NCI-H2227 (cell line): ENCODE data around the gene SLC35F4.
"Not testable (repeated sequence)": the region's sequence is repeated elsewhere in the genome, so short reads cannot be mapped to it uniquely, and the experiment has no call there.

Source experiments
- DNase-seq: peaks from one replicate; lab custom pipeline; 2025; ENCODE audit not compliant: unreplicated experiment; lab: John Stamatoyannopoulos, UW

Gene SLC35F4

GRCh38 chr14:57811998-57812546 lies 53.8 kb downstream of the SLC35F4 start:
- no peak for DNase-seq

- DNase-seq: no peak
Observed at GRCh38 chr14:57809808-57810207, 56.1 kb downstream of the SLC35F4 start.

GRCh38 chr14:57797160-57797559 lies 68.7 kb downstream of the SLC35F4 start:
- DNase-seq: no peak

DNA sequence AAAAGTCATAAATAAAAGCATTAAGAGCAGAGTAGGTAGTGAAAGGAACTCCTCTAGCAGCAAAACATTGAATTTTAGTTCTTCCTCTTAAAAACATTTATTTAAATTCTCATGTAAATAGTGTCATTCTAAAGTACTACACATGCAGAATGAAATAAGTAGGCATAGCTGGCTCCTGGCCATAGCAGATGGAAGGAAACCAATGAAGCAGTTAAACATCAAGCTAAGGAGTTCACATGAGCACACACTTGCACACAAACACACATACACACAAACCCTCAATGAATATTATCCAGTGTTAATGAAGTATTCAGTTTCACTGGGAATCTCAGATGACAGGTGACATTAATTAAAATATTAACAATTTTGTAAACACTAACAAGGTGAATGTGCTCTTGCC lies 69.3 kb downstream of the SLC35F4 start:
- DNase-seq: no peak

GRCh38 chr14:57785058-57785457 lies 80.8 kb downstream of the SLC35F4 start:
- no peak for DNase-seq

GRCh38 chr14:57771801-57772200 lies 94.1 kb downstream of the SLC35F4 start:
- no peak for DNase-seq

GRCh38 chr14:57769863-57770523 lies 95.9 kb downstream of the SLC35F4 start:
- no peak for DNase-seq

GRCh38 chr14:57761800-57762199 lies 104.1 kb downstream of the SLC35F4 start:
- DNase-seq: no peak

GRCh38 chr14:57760896-57761295 lies 105.0 kb downstream of the SLC35F4 start:
- no peak for DNase-seq

DNA sequence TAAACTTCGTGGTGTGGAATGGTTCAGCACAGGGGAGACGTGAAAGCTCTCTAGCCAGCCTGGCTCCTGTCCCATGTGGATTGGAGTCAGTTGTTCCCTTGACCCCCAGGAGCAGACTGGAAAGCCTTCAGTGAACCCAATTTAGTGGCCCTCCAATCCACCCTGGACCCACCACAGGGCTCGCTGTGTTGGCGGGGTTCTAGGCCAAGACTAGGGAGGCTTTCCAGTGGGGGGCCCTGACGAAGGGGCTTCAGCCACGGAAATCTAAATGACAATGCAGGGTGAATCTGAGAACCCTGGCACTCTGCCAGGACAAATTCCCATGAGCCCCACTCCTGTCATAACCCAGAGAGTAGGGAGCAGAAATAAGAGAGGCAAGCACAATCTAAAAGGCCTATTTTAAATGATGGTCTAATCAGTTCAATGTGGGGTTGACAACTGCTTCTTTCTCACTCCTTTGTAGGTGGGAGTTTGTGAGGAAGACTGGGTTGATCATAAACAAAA lies 110.8 kb downstream of the SLC35F4 start:
- peak; percentile 38 for DNase-seq

- DNase-seq: no peak
Observed at GRCh38 chr14:57754527-57754926, 111.4 kb downstream of the SLC35F4 start.

DNA sequence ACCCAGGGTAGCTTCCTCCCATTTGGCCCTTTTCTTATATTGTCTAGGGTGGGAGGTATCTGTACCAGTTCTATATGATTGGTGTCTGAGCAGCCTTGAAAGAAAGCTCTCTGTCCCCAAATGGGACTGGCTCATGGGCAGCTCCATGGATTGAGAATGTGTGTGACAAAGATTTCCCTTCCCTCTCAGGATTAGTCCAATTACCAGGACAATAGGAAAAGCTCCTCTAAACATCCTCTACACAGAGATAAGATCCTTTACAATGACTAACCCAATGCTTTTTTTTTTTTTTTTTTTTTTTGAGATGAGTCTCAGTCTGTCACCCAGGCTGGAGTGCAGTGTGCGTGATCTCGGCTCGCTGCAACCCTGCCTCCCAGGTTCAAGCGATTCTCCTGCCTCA lies 112.1 kb downstream of the SLC35F4 start:
- DNase-seq: no peak

- not testable (repeated sequence) for DNase-seq
Observed at GRCh38 chr14:57752142-57752695, 113.7 kb downstream of the SLC35F4 start.

- no peak for DNase-seq
Observed at GRCh38 chr14:57751400-57751799, 114.5 kb downstream of the SLC35F4 start.

DNA sequence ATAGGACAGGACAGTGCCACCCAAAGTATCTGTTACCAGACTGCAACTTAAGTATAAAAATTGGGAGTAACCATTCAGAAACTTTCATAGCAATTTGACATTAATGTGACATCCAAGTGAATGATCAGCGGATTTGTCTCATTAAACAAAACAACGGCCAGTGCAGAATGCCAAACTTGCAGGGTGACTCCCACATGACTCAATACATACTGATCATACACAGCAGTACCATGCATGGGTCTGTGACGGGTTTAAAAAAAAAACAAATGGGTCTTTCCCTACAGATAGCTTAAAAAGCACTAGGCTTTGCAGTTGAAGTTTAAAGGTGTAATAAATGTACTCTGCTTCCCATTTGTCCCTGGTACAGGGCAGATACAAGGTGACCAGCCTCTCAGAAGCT lies 116.6 kb downstream of the SLC35F4 start:
- DNase-seq: no peak

- no peak for DNase-seq
Observed at GRCh38 chr14:57748279-57748678, 117.6 kb downstream of the SLC35F4 start.

DNA sequence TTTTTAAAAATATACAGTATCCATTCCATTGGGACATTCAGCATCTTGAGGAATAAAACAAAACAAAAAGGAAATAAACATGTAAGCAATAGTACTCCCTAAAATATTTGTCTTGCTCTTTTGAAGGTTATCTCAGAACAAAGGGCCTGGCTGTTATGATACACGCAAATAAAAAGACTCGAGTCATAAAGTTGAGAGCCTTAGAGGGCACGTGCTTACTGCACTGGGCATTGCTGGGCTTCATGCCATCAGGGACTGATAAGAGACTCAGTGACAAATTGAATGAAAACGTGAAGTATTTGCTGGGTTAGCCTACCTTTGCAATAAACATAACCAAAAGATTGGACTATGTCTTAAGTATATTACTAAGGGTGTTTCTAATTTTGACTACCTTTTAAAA lies 118.9 kb downstream of the SLC35F4 start:
- DNase-seq: no peak

DNA sequence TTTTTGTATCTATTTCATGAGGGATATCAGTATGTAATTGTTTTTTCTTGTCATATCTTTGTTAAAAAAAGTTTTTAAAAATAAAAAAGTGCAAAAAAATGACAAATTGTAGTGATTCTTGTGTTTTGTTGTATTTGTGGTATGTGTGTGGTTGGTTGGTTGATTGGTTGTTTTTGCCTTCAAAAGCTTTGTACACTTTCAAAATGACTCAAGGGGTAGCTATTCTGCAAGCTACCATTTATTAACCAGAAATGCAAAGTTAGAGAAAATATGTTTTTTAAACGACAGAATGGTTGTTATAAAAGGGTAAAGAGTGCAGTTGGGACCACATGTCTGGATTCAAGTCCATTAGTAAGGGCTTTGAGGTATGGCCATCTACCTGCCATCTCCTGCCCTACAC lies 119.3 kb downstream of the SLC35F4 start:
- no peak for DNase-seq

DNA sequence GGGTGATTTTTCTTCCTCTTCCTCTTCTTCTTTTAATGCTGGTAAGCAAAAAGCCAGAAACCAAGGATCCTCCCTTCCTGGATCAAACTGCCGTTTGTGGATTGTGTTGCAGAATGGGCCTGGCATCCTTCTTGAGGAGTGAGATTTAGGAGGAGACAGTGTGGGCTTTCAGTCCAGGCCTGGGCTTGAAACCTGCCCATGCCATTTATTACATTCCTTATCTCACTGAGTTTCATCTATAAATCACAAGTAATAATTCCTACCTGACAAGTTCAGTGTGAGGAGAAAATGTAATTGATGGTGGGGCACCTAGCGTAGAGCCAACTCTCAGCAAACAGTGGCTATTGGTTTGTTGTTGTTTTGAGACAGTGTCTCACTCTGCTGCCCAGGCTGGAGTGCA lies 126.4 kb downstream of the SLC35F4 start:
- DNase-seq: no peak

GRCh38 chr14:57737598-57737997 lies 128.3 kb downstream of the SLC35F4 start:
- no peak for DNase-seq

GRCh38 chr14:57736391-57736790 lies 129.5 kb downstream of the SLC35F4 start:
- no peak for DNase-seq

DNA sequence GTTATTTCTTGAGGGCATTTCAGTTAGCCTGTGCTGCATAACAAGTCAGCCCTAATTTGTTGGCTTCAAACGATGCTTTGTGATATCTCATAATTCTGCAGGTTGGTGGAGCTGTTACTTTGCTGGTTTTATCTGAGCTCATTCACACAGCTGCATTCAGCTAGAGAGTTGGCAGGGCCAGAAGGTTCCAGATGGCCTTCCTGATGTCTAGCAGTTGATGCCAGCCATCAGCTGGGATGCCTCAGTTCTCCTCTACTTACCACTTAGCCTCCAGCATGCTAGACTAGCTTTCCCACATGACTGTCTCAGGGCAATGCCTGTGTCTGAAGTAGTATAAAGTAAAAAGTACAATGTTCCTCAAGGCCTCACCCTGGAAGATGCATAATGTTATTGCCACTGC lies 130.6 kb downstream of the SLC35F4 start:
- DNase-seq: no peak
